ENCODE measurements around the gene RASAL2. TPM values are rescaled to one million over a fixed set of nuclear protein-coding genes. Genes with fewer than 3 reads are reported as not detected.
"Not testable (repeated sequence)": the region's sequence is repeated elsewhere in the genome, so short reads cannot be mapped to it uniquely, and the experiment has no call there.

The RASAL2 gene
- total RNA-seq, 1 experiment from 2014 or later = 22.2 TPM

DNA sequence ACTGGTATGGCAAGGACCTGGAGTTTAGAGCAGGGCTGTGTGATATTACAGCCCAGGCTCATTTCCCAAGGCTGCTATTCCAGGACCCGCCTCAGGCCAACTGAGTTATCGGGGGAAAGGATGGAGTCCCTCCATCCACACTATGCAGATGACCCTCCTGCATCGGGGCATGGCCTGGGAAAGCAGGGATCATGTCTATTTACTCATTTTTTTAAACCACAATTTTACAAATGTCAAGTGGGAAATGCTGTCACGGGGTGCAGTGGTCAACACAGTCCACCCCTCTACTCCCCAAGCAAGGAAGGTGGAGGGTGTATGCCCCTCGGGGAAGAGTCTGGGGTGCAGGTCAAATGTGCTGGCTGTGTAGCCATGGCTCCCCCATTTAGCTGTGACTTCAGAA, 409.0 kb downstream of the RASAL2 start:
- no peaks in the 10 kb centered on the region for H3K79me1 ChIP-seq (ENCODE audit: insufficient read depth, low read depth, low read length, poor library complexity, severe bottlenecking)
- H2BK20ac ChIP-seq (ENCODE audit: low read depth, low read length, poor library complexity, severe bottlenecking) = no peak overlapping the region
- no peak overlapping the region for H4K5ac ChIP-seq (ENCODE audit: insufficient read length, low read depth, low read length)
- H4K8ac ChIP-seq (replicated peaks; ENCODE audit: insufficient read length, low read depth, low read length) = no peak overlapping the region
- no peak overlapping the region for H2BK120ac ChIP-seq (ENCODE audit: low read depth, low read length, poor library complexity, severe bottlenecking)
- H3K14ac ChIP-seq (ENCODE audit: insufficient read depth, low read length) = no peak overlapping the region
- no peak overlapping the region for H2BK15ac ChIP-seq (ENCODE audit: low read depth, low read length)
- H3K27ac ChIP-seq (ENCODE audit: insufficient read length, low read depth, low read length) = no peak overlapping the region
- no peak for DNase-seq
- H2AFZ ChIP-seq (ENCODE audit: low read length) = no peak overlapping the region
- no peaks in the 10 kb centered on the region for H3K23me2 ChIP-seq (ENCODE audit: insufficient read length, low read depth, low read length, poor library complexity, severe bottlenecking)
- no peak overlapping the region for H3K4ac ChIP-seq (ENCODE audit: low read depth, low read length)
- no peaks in the 10 kb centered on the region for H3K9me3 ChIP-seq (ENCODE audit: control insufficient read depth, low read depth, low read length)
- Mint-ChIP-seq H3K27ac (no peak overlapping the region), H3K4me1 (peaks cover 6 to 13% of the 10 kb centered on the region in 2 experiments), H3K27me3 (ENCODE audit: low read depth) (peaks cover 2% of the 10 kb centered on the region; the same call in 1 of the 2 replicates), H3K36me3 (ENCODE audit: insufficient read depth in 1 of 3, low read depth in 3 of 3) (no peaks in the 10 kb centered on the region), H3K9me3 (no peaks in the 10 kb centered on the region), H3K4me3 (no peak overlapping the region)
- H2BK12ac ChIP-seq (ENCODE audit: insufficient read length, low read depth, low read length) = no peak overlapping the region
- no peak overlapping the region for H3K18ac ChIP-seq (ENCODE audit: insufficient read length, low read depth, low read length)
- H4K91ac ChIP-seq (ENCODE audit: insufficient read length, low read depth, low read length) = no peak overlapping the region
- no peak overlapping the region for H3K9ac ChIP-seq (ENCODE audit: extremely low read depth, insufficient read length, low read length)
- no peaks in the 10 kb centered on the region for H3K4me1 ChIP-seq (ENCODE audit: insufficient read depth, low read length)
- H2AK5ac ChIP-seq (ENCODE audit: insufficient read length, low read length) = no peak overlapping the region
- no peaks in the 10 kb centered on the region for H4K20me1 ChIP-seq (ENCODE audit: control insufficient read depth, insufficient read depth, insufficient read length)
- no peaks in the 10 kb centered on the region for H3K27me3 ChIP-seq (ENCODE audit: insufficient read depth, low read length)
- WGBS (ENCODE audit: extremely low coverage, insufficient read length, low lambda C conversion rate) = no CpG with 5 or more reads among the region's 5 CpGs
- H3K79me2 ChIP-seq (ENCODE audit: insufficient read depth, low read length) = no peaks in the 10 kb centered on the region
- TF ChIP-seq, protein P1, sequence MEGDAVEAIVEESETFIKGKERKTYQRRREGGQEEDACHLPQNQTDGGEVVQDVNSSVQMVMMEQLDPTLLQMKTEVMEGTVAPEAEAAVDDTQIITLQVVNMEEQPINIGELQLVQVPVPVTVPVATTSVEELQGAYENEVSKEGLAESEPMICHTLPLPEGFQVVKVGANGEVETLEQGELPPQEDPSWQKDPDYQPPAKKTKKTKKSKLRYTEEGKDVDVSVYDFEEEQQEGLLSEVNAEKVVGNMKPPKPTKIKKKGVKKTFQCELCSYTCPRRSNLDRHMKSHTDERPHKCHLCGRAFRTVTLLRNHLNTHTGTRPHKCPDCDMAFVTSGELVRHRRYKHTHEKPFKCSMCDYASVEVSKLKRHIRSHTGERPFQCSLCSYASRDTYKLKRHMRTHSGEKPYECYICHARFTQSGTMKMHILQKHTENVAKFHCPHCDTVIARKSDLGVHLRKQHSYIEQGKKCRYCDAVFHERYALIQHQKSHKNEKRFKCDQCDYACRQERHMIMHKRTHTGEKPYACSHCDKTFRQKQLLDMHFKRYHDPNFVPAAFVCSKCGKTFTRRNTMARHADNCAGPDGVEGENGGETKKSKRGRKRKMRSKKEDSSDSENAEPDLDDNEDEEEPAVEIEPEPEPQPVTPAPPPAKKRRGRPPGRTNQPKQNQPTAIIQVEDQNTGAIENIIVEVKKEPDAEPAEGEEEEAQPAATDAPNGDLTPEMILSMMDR (conservative IDR thresholded peaks at IDR 0.05) = no peak
- no peak overlapping the region for H3K4me2 ChIP-seq (ENCODE audit: insufficient read depth, insufficient read length, low read length)
- H2BK5ac ChIP-seq (ENCODE audit: insufficient read length, low read length) = no peak overlapping the region
- no peak overlapping the region for H3K23ac ChIP-seq (ENCODE audit: insufficient read length, low read depth, low read length)
- H3K56ac ChIP-seq (ENCODE audit: insufficient read length, low read depth, low read length) = no peak overlapping the region
- no peak overlapping the region for H3T11ph ChIP-seq (ENCODE audit: low read length)

GRCh38 chr1:178503316-178503715, 409.4 kb downstream of the RASAL2 start:
- not testable (repeated sequence) for H3K9me3 Mint-ChIP-seq; H3K36me3 Mint-ChIP-seq (ENCODE audit: insufficient read depth in 1 of 3, low read depth in 3 of 3)
- WGBS (ENCODE audit: extremely low coverage, insufficient read length, low lambda C conversion rate) = no CpG with 5 or more reads among the region's 14 CpGs

More at GRCh38 chr1:178503316-178503715, 409.4 kb downstream of the RASAL2 start:
- H3T11ph ChIP-seq (ENCODE audit: low read length); H3K27me3 Mint-ChIP-seq (ENCODE audit: low read depth); H3K79me1 ChIP-seq (ENCODE audit: insufficient read depth, low read depth, low read length, poor library complexity, severe bottlenecking); DNase-seq; H2BK120ac ChIP-seq (ENCODE audit: low read depth, low read length, poor library complexity, severe bottlenecking); H2BK12ac ChIP-seq (ENCODE audit: insufficient read length, low read depth, low read length); H3K27me3 ChIP-seq (ENCODE audit: insufficient read depth, low read length); H3K27ac ChIP-seq (ENCODE audit: insufficient read length, low read depth, low read length); H4K20me1 ChIP-seq (ENCODE audit: control insufficient read depth, insufficient read depth, insufficient read length); H2AFZ ChIP-seq (ENCODE audit: low read length); H3K4me1 ChIP-seq (ENCODE audit: insufficient read depth, low read length); H3K27ac Mint-ChIP-seq; H3K79me2 ChIP-seq (ENCODE audit: insufficient read depth, low read length); H3K23me2 ChIP-seq (ENCODE audit: insufficient read length, low read depth, low read length, poor library complexity, severe bottlenecking); H3K4me3 Mint-ChIP-seq; H2BK20ac ChIP-seq (ENCODE audit: low read depth, low read length, poor library complexity, severe bottlenecking); H3K9me3 ChIP-seq (ENCODE audit: control insufficient read depth, low read depth, low read length); H4K5ac ChIP-seq (ENCODE audit: insufficient read length, low read depth, low read length); H3K56ac ChIP-seq (ENCODE audit: insufficient read length, low read depth, low read length); H4K8ac ChIP-seq (replicated peaks; ENCODE audit: insufficient read length, low read depth, low read length); H4K91ac ChIP-seq (ENCODE audit: insufficient read length, low read depth, low read length); H2BK15ac ChIP-seq (ENCODE audit: low read depth, low read length); H3K4ac ChIP-seq (ENCODE audit: low read depth, low read length); H3K18ac ChIP-seq (ENCODE audit: insufficient read length, low read depth, low read length); H2AK5ac ChIP-seq (ENCODE audit: insufficient read length, low read length); H3K9ac ChIP-seq (ENCODE audit: extremely low read depth, insufficient read length, low read length); H3K14ac ChIP-seq (ENCODE audit: insufficient read depth, low read length); H2BK5ac ChIP-seq (ENCODE audit: insufficient read length, low read length); H3K23ac ChIP-seq (ENCODE audit: insufficient read length, low read depth, low read length); H3K4me2 ChIP-seq (ENCODE audit: insufficient read depth, insufficient read length, low read length): not testable (repeated sequence)
- H3K4me1 Mint-ChIP-seq = peaks cover 6 to 13% of the 10 kb centered on the region in 2 experiments
